H9 (cell line): ENCODE data around the gene UNK. TPM values are rescaled to one million over a fixed set of nuclear protein-coding genes. Genes with fewer than 3 reads are reported as not detected.

ENCODE experiments used
- DNase-seq: peaks from one replicate; pipeline ENCODE4 v3.0.0-alpha.2; 2017
- H2AFZ ChIP-seq: one replicate; pipeline ENCODE4 v1.6.1; 2013; ENCODE audit warnings: mild to moderate bottlenecking, low read length, control low read depth, moderate library complexity
- H2AK5ac ChIP-seq: 2 replicates; pipeline ENCODE4 v1.6.1; 2013; ENCODE audit warnings: low read length, control low read depth, mixed read lengths; ENCODE audit not compliant: insufficient read length
- H2BK120ac ChIP-seq: one replicate; pipeline ENCODE4 v1.6.1; 2013; ENCODE audit warnings: low read depth, mild to moderate bottlenecking, low read length, control low read depth, inconsistent platforms; ENCODE audit not compliant: poor library complexity, severe bottlenecking
- H2BK12ac ChIP-seq: 2 replicates; pipeline ENCODE4 v1.6.1; 2013; ENCODE audit warnings: low read length, control low read depth, mixed read lengths, low read depth; ENCODE audit not compliant: insufficient read length
- H2BK15ac ChIP-seq: 2 replicates; pipeline ENCODE4 v1.6.1; 2013; ENCODE audit warnings: low read depth, low read length, control low read depth
- H2BK20ac ChIP-seq: one replicate; pipeline ENCODE4 v1.6.1; 2013; ENCODE audit warnings: low read depth, mild to moderate bottlenecking, low read length, control low read depth, inconsistent platforms; ENCODE audit not compliant: poor library complexity, severe bottlenecking
- H2BK5ac ChIP-seq: 2 replicates; pipeline ENCODE4 v1.6.1; 2013; ENCODE audit warnings: low read length, control low read depth, mixed read lengths; ENCODE audit not compliant: insufficient read length
- H3K14ac ChIP-seq: 2 replicates; pipeline ENCODE4 v1.6.1; 2013; ENCODE audit warnings: low read length, control low read depth; ENCODE audit not compliant: insufficient read depth
- H3K18ac ChIP-seq: 2 replicates; pipeline ENCODE4 v1.6.1; 2013; ENCODE audit warnings: low read depth, mild to moderate bottlenecking, mixed read lengths, low read length, control low read depth; ENCODE audit not compliant: insufficient read length
- H3K23ac ChIP-seq: 2 replicates; pipeline ENCODE4 v1.6.1; 2013; ENCODE audit warnings: low read length, control low read depth, mixed read lengths, low read depth; ENCODE audit not compliant: insufficient read length
- H3K23me2 ChIP-seq: 2 replicates; pipeline ENCODE4 v1.6.1; 2013; ENCODE audit warnings: low read depth, mild to moderate bottlenecking, mixed read lengths, low read length, control low read depth; ENCODE audit not compliant: insufficient read length, poor library complexity, severe bottlenecking
- H3K27ac ChIP-seq: 2 replicates; pipeline ENCODE4 v1.5.1; 2013; ENCODE audit warnings: low read length, control low read depth, mixed read lengths, low read depth; ENCODE audit not compliant: insufficient read length
- H3K27me3 ChIP-seq: 2 replicates; pipeline ENCODE4 v1.6.1; 2013; ENCODE audit warnings: low read length, control low read depth, inconsistent platforms; ENCODE audit not compliant: insufficient read depth
- H3K4ac ChIP-seq: 2 replicates; pipeline ENCODE4 v1.6.1; 2013; ENCODE audit warnings: low read depth, mild to moderate bottlenecking, control low read depth, inconsistent platforms, low read length, moderate library complexity
- H3K4me1 ChIP-seq: 2 replicates; pipeline ENCODE4 v1.6.1; 2013; ENCODE audit warnings: low read length, control low read depth, inconsistent platforms; ENCODE audit not compliant: insufficient read depth
- H3K4me2 ChIP-seq: 2 replicates; pipeline ENCODE4 v1.6.1; 2013; ENCODE audit warnings: low read length, control low read depth, mixed read lengths; ENCODE audit not compliant: insufficient read length, insufficient read depth
- H3K56ac ChIP-seq: 2 replicates; pipeline ENCODE4 v1.6.1; 2013; ENCODE audit warnings: low read depth, mild to moderate bottlenecking, mixed read lengths, low read length, control low read depth; ENCODE audit not compliant: insufficient read length
- H3K79me1 ChIP-seq: 2 replicates; pipeline ENCODE4 v1.6.1; 2013; ENCODE audit warnings: low read depth, mild to moderate bottlenecking, moderate library complexity, low read length, control low read depth, inconsistent platforms; ENCODE audit not compliant: insufficient read depth, poor library complexity, severe bottlenecking
- H3K79me2 ChIP-seq: 2 replicates; pipeline ENCODE4 v1.6.1; 2013; ENCODE audit warnings: low read length, control low read depth, inconsistent platforms; ENCODE audit not compliant: insufficient read depth
- H3K9ac ChIP-seq: 2 replicates; pipeline ENCODE4 v1.6.1; 2013; ENCODE audit warnings: low read length, control low read depth, mixed read lengths; ENCODE audit not compliant: insufficient read length; ENCODE audit errors: extremely low read depth
- H3K9me3 ChIP-seq: one replicate; pipeline ENCODE4 v1.6.1; 2013; ENCODE audit warnings: low read depth, low read length, inconsistent platforms; ENCODE audit not compliant: control insufficient read depth
- H3T11ph ChIP-seq: one replicate; pipeline ENCODE4 v1.6.1; 2013; ENCODE audit warnings: mild to moderate bottlenecking, low read length, control low read depth, inconsistent platforms
- H4K20me1 ChIP-seq: one replicate; pipeline ENCODE4 v1.6.1; 2013; ENCODE audit not compliant: control insufficient read depth, insufficient read length, insufficient read depth
- H4K5ac ChIP-seq: 2 replicates; pipeline ENCODE4 v1.6.1; 2013; ENCODE audit warnings: low read depth, mild to moderate bottlenecking, mixed read lengths, low read length, control low read depth; ENCODE audit not compliant: insufficient read length
- H4K8ac ChIP-seq: replicated peaks from 2 replicates; pipeline ENCODE4 v1.6.1; 2013; ENCODE audit warnings: low read length, control low read depth, mixed read lengths, low read depth; ENCODE audit not compliant: insufficient read length
- H4K91ac ChIP-seq: 2 replicates; pipeline ENCODE4 v1.6.1; 2013; ENCODE audit warnings: low read depth, mild to moderate bottlenecking, moderate library complexity, mixed read lengths, low read length, control low read depth; ENCODE audit not compliant: insufficient read length
- H3K27ac Mint-ChIP-seq, 3 experiments: 2 replicates in 2 of 3; 3 replicates in 1 of 3; pipeline ENCODE4 v1.8.0; 2020 to 2021; ENCODE audit warnings: mixed read lengths in 3 of 3, mild to moderate bottlenecking in 1 of 3, moderate library complexity in 1 of 3
- H3K27me3 Mint-ChIP-seq: 2 replicates; pipeline ENCODE4 v1.8.0; 2021; ENCODE audit warnings: low read depth, mild to moderate bottlenecking, moderate library complexity, mixed read lengths
- H3K36me3 Mint-ChIP-seq, 3 experiments: 2 replicates in 2 of 3; 3 replicates in 1 of 3; pipeline ENCODE4 v1.8.0; 2020 to 2021; ENCODE audit warnings: low read depth in 3 of 3, mixed read lengths in 3 of 3; ENCODE audit not compliant: insufficient read depth in 1 of 3
- H3K4me1 Mint-ChIP-seq, 2 experiments: 2 replicates each; pipeline ENCODE4 v1.8.0; 2020; ENCODE audit warnings: mixed read lengths in 2 of 2
- H3K4me3 Mint-ChIP-seq, 2 experiments: 2 replicates in 1 of 2; 3 replicates in 1 of 2; pipeline ENCODE4 v1.8.0; 2020 to 2021; ENCODE audit warnings: mild to moderate bottlenecking in 2 of 2, mixed read lengths in 2 of 2, moderate library complexity in 1 of 2
- H3K9me3 Mint-ChIP-seq, 2 experiments: 2 replicates in 1 of 2; 3 replicates in 1 of 2; pipeline ENCODE4 v1.8.0; 2020; ENCODE audit warnings: mild to moderate bottlenecking in 2 of 2, mixed read lengths in 2 of 2, moderate library complexity in 1 of 2
- CTCF ChIP-seq: fragments of 200-600 bp; sonication (generic); conservative IDR thresholded peaks from 3 replicates; pipeline ENCODE4 v1.8.0; 2021; ENCODE audit warnings: antibody characterized with exemption, mild to moderate bottlenecking
- WGBS: extraction: QIAGEN DNeasy Blood & Tissue Kit; methylation state at CpG from one replicate; pipeline ENCODE4 v1.1.7; 2013; ENCODE audit warnings: missing lambda C conversion rate, low lambda C conversion rate, mixed read lengths; ENCODE audit not compliant: insufficient read length; ENCODE audit errors: extremely low coverage; 5-methylcytosine and 5-hydroxymethylcytosine counted together
- total RNA-seq: library from RNA; stranded (reverse); gene quantifications from 2 replicates; pipeline ENCODE4 v1.2.1, GENCODE V29; 2021

Gene UNK
- total RNA-seq, 1 experiment from 2014 or later, result 36.4 TPM

DNA sequence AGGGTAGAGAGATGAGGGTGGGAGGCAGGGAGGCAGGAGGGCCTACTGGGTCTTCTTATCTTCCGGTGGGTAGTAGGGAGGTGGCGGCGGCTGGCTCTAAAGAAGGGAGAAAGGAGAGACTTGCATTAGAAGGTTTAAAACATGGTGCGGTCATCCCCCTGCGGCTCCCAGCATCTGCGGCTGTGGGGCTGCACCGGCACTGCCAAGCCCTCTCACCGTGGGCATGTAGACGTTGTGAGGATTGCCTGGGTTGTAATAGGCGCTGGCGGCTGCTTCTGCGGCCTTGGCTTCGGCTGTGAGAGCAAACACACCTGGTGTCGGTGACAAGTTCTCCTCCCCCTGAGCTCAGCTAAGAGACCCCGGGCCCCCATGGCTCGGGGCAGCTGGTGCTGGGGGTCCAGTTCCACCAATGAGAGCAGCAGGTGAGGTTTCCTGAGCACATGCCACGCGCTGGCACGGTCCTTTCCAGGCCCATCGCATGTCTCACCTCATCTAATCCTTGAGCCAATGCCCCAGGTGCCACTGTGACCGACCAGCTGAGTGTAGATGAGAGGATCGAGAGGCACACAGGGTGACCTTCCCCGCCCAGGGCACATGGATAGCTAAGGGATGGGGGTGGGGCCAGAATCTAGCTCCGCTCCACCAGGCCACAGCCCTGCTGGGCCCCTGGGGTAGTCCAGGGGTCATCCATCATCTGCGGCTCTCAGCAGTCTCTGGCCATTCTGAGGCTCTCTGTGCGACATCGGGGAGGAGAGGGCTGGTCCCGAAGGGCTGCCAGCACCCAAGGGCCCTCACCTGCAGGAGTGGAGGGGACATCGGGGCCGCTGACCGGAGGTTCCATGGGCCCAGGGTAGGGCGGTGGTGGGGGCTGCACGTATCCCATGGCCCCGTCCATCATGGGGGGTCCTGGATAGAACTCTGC is 62.3 kb downstream of the UNK start:
- H3K27me3 ChIP-seq, result no peaks in the 10 kb centered on the region
- no peaks in the 10 kb centered on the region for H3K27me3 Mint-ChIP-seq
- no peak overlapping the region for H2BK120ac ChIP-seq
- H3K14ac ChIP-seq, result no peak overlapping the region
- no peak for DNase-seq
- no peak overlapping the region for H2BK12ac ChIP-seq
- H3K4me1 ChIP-seq, result no peaks in the 10 kb centered on the region
- H3K9me3 Mint-ChIP-seq, result no peaks in the 10 kb centered on the region
- peaks cover 2% of the 10 kb centered on the region for H4K20me1 ChIP-seq
- no peak overlapping the region for H2BK20ac ChIP-seq
- H2BK15ac ChIP-seq, result no peak overlapping the region
- H3K18ac ChIP-seq, result no peak overlapping the region
- H4K5ac ChIP-seq, result no peak overlapping the region
- H3K79me1 ChIP-seq, result no peaks in the 10 kb centered on the region
- H3K27ac Mint-ChIP-seq, result no peak overlapping the region
- no peak overlapping the region for H3K4ac ChIP-seq
- H2AFZ ChIP-seq, result no peak overlapping the region
- WGBS, result no CpG with 5 or more reads among the region's 34 CpGs
- TF ChIP-seq CTCF, result no peak
- H4K8ac ChIP-seq, result no peak overlapping the region
- H4K91ac ChIP-seq, result no peak overlapping the region
- peaks cover 24 to 58% (median 54%) of the 10 kb centered on the region in 3 experiments for H3K36me3 Mint-ChIP-seq
- no peak overlapping the region for H3K9ac ChIP-seq
- H3K4me2 ChIP-seq, result no peak overlapping the region
- H2BK5ac ChIP-seq, result no peak overlapping the region
- H3K27ac ChIP-seq, result no peak overlapping the region
- no peak overlapping the region for H3K23ac ChIP-seq
- H3K4me3 Mint-ChIP-seq, result no peak overlapping the region
- H3K79me2 ChIP-seq, result no peaks in the 10 kb centered on the region
- no peak overlapping the region for H3T11ph ChIP-seq
- H3K9me3 ChIP-seq, result no peaks in the 10 kb centered on the region
- no peaks in the 10 kb centered on the region for H3K23me2 ChIP-seq
- no peak overlapping the region for H3K56ac ChIP-seq
- no peak overlapping the region for H2AK5ac ChIP-seq
- H3K4me1 Mint-ChIP-seq, result peaks cover 5 to 20% of the 10 kb centered on the region in 2 experiments; a peak in 3 of 4 replicates
